Sigmoid colon (tissue), 4 donors: ENCODE data around the gene HOXB2.

ENCODE experiments used
- CTCF ChIP-seq, 4 experiments: fragments of 450-650 bp in 3 of 4; fragments of 200-600 bp in 1 of 4; IDR thresholded peaks; one replicate each; pipeline ENCODE4 v1.5.1; 2016 to 2019; ENCODE audit warnings: antibody characterized with exemption in 4 of 4, mild to moderate bottlenecking in 3 of 4, moderate library complexity in 2 of 4
- EP300 ChIP-seq, 4 donors: sonication (generic); formaldehyde crosslinking; IDR thresholded peaks; one replicate each; pipeline ENCODE4 v1.6.1; 2017; ENCODE audit warnings: antibody characterized with exemption in 4 of 4
- POLR2A ChIP-seq, 2 donors: fragments of 450-650 bp; IDR thresholded peaks; one replicate each; pipeline ENCODE4 v1.6.1; 2016; ENCODE audit warnings: antibody characterized with exemption in 2 of 2, mild to moderate bottlenecking in 2 of 2, moderate library complexity in 2 of 2
- POLR2AphosphoS5 ChIP-seq, 4 donors: sonication (generic); formaldehyde crosslinking; IDR thresholded peaks; one replicate each; pipeline ENCODE4 v1.6.1; 2017; ENCODE audit warnings: antibody characterized with exemption in 4 of 4

GRCh38 chr17:48574505-48575065 lies 29.7 kb upstream of the HOXB2 start:
- no peak for TF ChIP-seq CTCF (IDR thresholded peaks at IDR 0.05)
- no peak for TF ChIP-seq POLR2A (IDR thresholded peaks at IDR 0.05)
- TF ChIP-seq EP300 (IDR thresholded peaks at IDR 0.05) = no peak
- TF ChIP-seq POLR2AphosphoS5 (IDR thresholded peaks at IDR 0.05) = no peak
